OCI-LY3 (cell line): ENCODE measurements around the gene MAST2.

Source experiments
- CTCF ChIP-seq: fragments of 200-600, 300-600 bp; sonication (generic); IDR thresholded peaks from 2 replicates; pipeline ENCODE4 v1.5.1; 2014; ENCODE audit warnings: antibody characterized with exemption, low read length, low read depth
- EZH2phosphoT487 ChIP-seq: fragments of 200-600 bp; shearing (Covaris generic); IDR thresholded peaks from 2 replicates; pipeline ENCODE4 v1.6.1; 2018; ENCODE audit warnings: antibody characterized with exemption, mixed run types, low read depth

- no peak for TF ChIP-seq CTCF
- no peak for TF ChIP-seq EZH2phosphoT487
Observed at GRCh38 chr1:45864167-45865106, 61.0 kb downstream of the MAST2 start.
